Endothelial cell of umbilical vein (primary cell): Measurements from ENCODE around the gene LAPTM4A. TPM values are rescaled to one million over a fixed set of nuclear protein-coding genes. Genes with fewer than 3 reads are reported as not detected.

Source experiments
- BruUV-seq: library from RNA; stranded (reverse); fragments of 400-500 nt; replicated peaks from 2 replicates; lab custom pipeline; 2021; lab: Mats Ljungman, UMichigan
- CTCF ChIA-PET: fragments of 300-600, 350-600 bp; sonication (Branson Sonifier 250); formaldehyde crosslinking; loops from one replicate; lab custom pipeline; 2021; ENCODE audit warnings: antibody characterized with exemption, inconsistent platforms; lab: Charles Lee
- POLR2A ChIA-PET: fragments of 300-600, 350-600 bp; sonication (Branson Sonifier 250); formaldehyde crosslinking; loops from one replicate; lab custom pipeline; 2021; ENCODE audit warnings: antibody characterized with exemption, inconsistent platforms; lab: Charles Lee
- DNase-seq: peaks from one replicate; pipeline ENCODE4 v3.0.0-alpha.2; 2011; ENCODE audit warnings: low read depth, low spot score
- FAIRE-seq: peaks from 2 replicates; lab custom pipeline; 2011; peaks lifted over from hg19 to GRCh38; lab: Jason Lieb, UNC
- H2AFZ ChIP-seq: 2 replicates; pipeline ENCODE4 v1.6.0; 2012; ENCODE audit warnings: low read depth, low read length, control low read depth, inconsistent platforms
- H3K27ac ChIP-seq: 2 replicates; pipeline ENCODE4 v1.5.1; 2011; ENCODE audit warnings: low read depth, mild to moderate bottlenecking, control low read depth, low read length, moderate library complexity; ENCODE audit not compliant: insufficient read depth
- H3K27me3 ChIP-seq, 2 experiments: 2 replicates each; pipeline versions ENCODE4 v1.6.0 to v1.6.1; 2011; ENCODE audit warnings: low read length in 2 of 2, mixed read lengths in 1 of 2; ENCODE audit not compliant: control insufficient read depth in 2 of 2, insufficient read depth in 2 of 2
- H3K36me3 ChIP-seq, 2 experiments: 2 replicates in 1 of 2; 3 replicates in 1 of 2; pipeline ENCODE4 v1.5.1; 2011; ENCODE audit warnings: low read length in 2 of 2, mild to moderate bottlenecking in 1 of 2, moderate library complexity in 1 of 2; ENCODE audit not compliant: control insufficient read depth in 2 of 2, insufficient read depth in 2 of 2; ENCODE audit errors: extremely low read depth in 1 of 2
- H3K4me1 ChIP-seq: 3 replicates; pipeline ENCODE4 v1.5.1; 2011; ENCODE audit warnings: mild to moderate bottlenecking, low read length; ENCODE audit not compliant: control insufficient read depth, insufficient read depth; ENCODE audit errors: extremely low read depth
- H3K4me2 ChIP-seq: 2 replicates; pipeline ENCODE4 v1.6.1; 2011; ENCODE audit warnings: low read length, control low read depth, mixed read lengths; ENCODE audit not compliant: insufficient read depth
- H3K4me3 ChIP-seq, 3 experiments: fragments of 200-600 bp in 1 of 3; sonication (generic), shearing (Covaris generic) in 1 of 3; replicated peaks in 1 of 3; 2 replicates each; pipeline ENCODE4 v1.5.1; 2011 to 2016; ENCODE audit warnings: control low read depth in 3 of 3, low read length in 3 of 3, mild to moderate bottlenecking in 2 of 3, inconsistent platforms in 1 of 3, low read depth in 1 of 3, moderate library complexity in 1 of 3; ENCODE audit not compliant: insufficient read depth in 1 of 3
- H3K79me2 ChIP-seq: 2 replicates; pipeline ENCODE4 v1.6.0; 2012; ENCODE audit warnings: low read length, inconsistent platforms; ENCODE audit not compliant: control insufficient read depth, insufficient read depth
- H3K9ac ChIP-seq: replicated peaks from 2 replicates; pipeline ENCODE3; 2011; ENCODE audit warnings: low read length, control low read depth; ENCODE audit not compliant: insufficient read depth; ENCODE audit errors: extremely low read depth
- H3K9me1 ChIP-seq: replicated peaks from 3 replicates; pipeline ENCODE4 v1.6.0; 2011; ENCODE audit warnings: mild to moderate bottlenecking, low read length; ENCODE audit not compliant: control insufficient read depth, insufficient read depth; ENCODE audit errors: extremely low read depth
- H3K9me3 ChIP-seq: replicated peaks from 2 replicates; pipeline ENCODE4 v1.5.1; 2012; ENCODE audit warnings: low read length, inconsistent platforms; ENCODE audit not compliant: control insufficient read depth, insufficient read depth
- H4K20me1 ChIP-seq: replicated peaks from 2 replicates; pipeline ENCODE3; 2011; ENCODE audit warnings: mild to moderate bottlenecking, low read length; ENCODE audit not compliant: control insufficient read depth, insufficient read depth; ENCODE audit errors: extremely low read depth
- FOS ChIP-seq: IDR thresholded peaks from 2 replicates; pipeline ENCODE4 v1.6.1; 2011; ENCODE audit warnings: mild to moderate bottlenecking, low read length, moderate library complexity, borderline replicate concordance; ENCODE audit not compliant: insufficient read depth
- JUN ChIP-seq: IDR thresholded peaks from 2 replicates; pipeline ENCODE4 v1.6.1; 2011; ENCODE audit warnings: borderline replicate concordance, low read depth; ENCODE audit not compliant: insufficient read length, insufficient read depth
- MYC ChIP-seq: IDR thresholded peaks from one replicate; pipeline ENCODE4 v1.6.1; 2011; ENCODE audit warnings: mild to moderate bottlenecking, low read depth, low read length
- POLR2A ChIP-seq: IDR thresholded peaks from 2 replicates; pipeline ENCODE4 v1.6.1; 2012; ENCODE audit warnings: low read depth, mild to moderate bottlenecking, control low read depth, low read length
- dilution Hi-C: fragments of 300-500 bp; cut with MboI; formaldehyde crosslinking; loops from one replicate; pipeline ENCODE4 v1.15.0; 2019; ENCODE audit warnings: low sequenced_read_pairs; ENCODE audit not compliant: extremely low pct_ligation_motif_present
- intact Hi-C: fragments of 100-400 bp; cut with micrococcal nuclease; formaldehyde crosslinking; loops from one replicate; pipeline ENCODE4 v1.10.0; 2022
- polyA plus RNA-seq, 4 experiments: library from polyadenylated mRNA; depleted of rRNA in 3 of 4; stranded (reverse) in 3 of 4; unstranded in 1 of 4; fragments of >200 nt; gene quantifications; 2 replicates each; pipeline versions ENCODE4 v1.2.1 to v1.2.3, GENCODE V29; 2011 to 2012; ENCODE audit warnings: missing spikeins in 1 of 4
- total RNA-seq: library from RNA; stranded (reverse); gene quantifications from 2 replicates; pipeline ENCODE4 v1.2.3, GENCODE V29; 2021
- TF ChIP-seq, protein P1 (sequence below): IDR thresholded peaks from 2 replicates; pipeline ENCODE4 v1.6.1; 2011; ENCODE audit not compliant: insufficient read depth, insufficient read length

LAPTM4A gene
- total and polyA plus RNA-seq, 2 donors (not counting 3 experiments of a cell fraction or from before 2014, with no cell fraction given) = 155 to 427 TPM

- ChIA-PET CTCF (interaction anchor here (0.6 to 2.5 kb wide), 3 partner anchors 10 to 74 kb away, joined by 3 to 14 read pairs (median 3); partner anchors contain the start of gene LAPTM4A), POLR2A (interaction anchor here (0.5 kb wide), 1 partner anchor 51 kb away, joined by 9 read pairs; no protein-coding TSS in a partner anchor)
- Histone ChIP-seq H3K4me2 (no peak overlapping the region), H3K9ac (no peak overlapping the region), H3K36me3 (no peaks in the 10 kb centered on the region), H3K27ac (no peak overlapping the region), H4K20me1 (no peaks in the 10 kb centered on the region), H3K9me1 (no peaks in the 10 kb centered on the region), H3K27me3 (peaks cover 27 to 35% of the 10 kb centered on the region in 2 experiments), H2AFZ (no peak overlapping the region), H3K79me2 (no peaks in the 10 kb centered on the region), H3K4me1 (no peaks in the 10 kb centered on the region), H3K4me3 (no peak overlapping the region), H3K9me3 (no peaks in the 10 kb centered on the region)
- FAIRE-seq = no peak
- TF ChIP-seq MYC (no peak), POLR2A (no peak)
- no TSS peak for BruUV-seq
- dilution Hi-C loops (no loop called here), intact Hi-C loops (no loop called here)
- no peak for DNase-seq
These were observed 10.0 kb upstream of the LAPTM4A start for GRCh38 chr2:20061476-20061875.

DNA sequence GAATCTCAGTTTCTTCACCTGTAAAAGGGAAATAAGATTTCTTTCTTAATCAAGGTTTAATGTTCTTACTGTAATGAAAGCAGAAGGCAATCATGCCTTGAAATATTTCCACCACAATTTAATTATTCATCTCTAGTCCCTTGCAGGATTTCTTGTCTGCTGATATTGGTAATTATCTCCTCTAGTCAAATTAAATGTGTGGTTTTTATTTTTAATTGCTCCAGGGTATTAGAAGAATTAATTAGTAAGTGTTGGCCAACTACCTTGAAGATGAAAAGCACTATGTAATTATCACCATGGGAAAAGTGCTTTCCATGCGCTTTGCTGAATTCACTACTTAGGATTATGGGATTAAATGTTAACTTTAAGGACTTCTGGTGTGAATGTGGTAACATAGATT is 8.7 kb upstream of the LAPTM4A start:
- H3K9ac ChIP-seq = no peak overlapping the region
- DNase-seq = no peak
- intact Hi-C loops = no loop called here
- H3K27me3 ChIP-seq = peaks cover 33 to 40% of the 10 kb centered on the region in 2 experiments
- no peaks in the 10 kb centered on the region for H3K9me1 ChIP-seq
- no peaks in the 10 kb centered on the region for H3K4me1 ChIP-seq
- no TSS peak for BruUV-seq
- H3K36me3 ChIP-seq = no peaks in the 10 kb centered on the region
- ChIA-PET CTCF (interaction anchor here (1.5 kb wide), 1 partner anchor 45 kb away, joined by 4 read pairs; no protein-coding TSS in a partner anchor), POLR2A (no interaction called here)
- H2AFZ ChIP-seq = no peak overlapping the region
- H4K20me1 ChIP-seq = no peaks in the 10 kb centered on the region
- dilution Hi-C loops = no loop called here
- no peak for FAIRE-seq
- TF ChIP-seq JUN (no peak), POLR2A (no peak), FOS (no peak)
- TF ChIP-seq, protein P1, sequence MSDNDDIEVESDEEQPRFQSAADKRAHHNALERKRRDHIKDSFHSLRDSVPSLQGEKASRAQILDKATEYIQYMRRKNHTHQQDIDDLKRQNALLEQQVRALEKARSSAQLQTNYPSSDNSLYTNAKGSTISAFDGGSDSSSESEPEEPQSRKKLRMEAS = no peak
- no peaks in the 10 kb centered on the region for H3K9me3 ChIP-seq
- no peak overlapping the region for H3K27ac ChIP-seq
- no peak overlapping the region for H3K4me3 ChIP-seq
- no peaks in the 10 kb centered on the region for H3K79me2 ChIP-seq
- H3K4me2 ChIP-seq = no peak overlapping the region
